ENCODE measurements around the gene MUC5B.
"Not testable (repeated sequence)": the region's sequence is repeated elsewhere in the genome, so short reads cannot be mapped to it uniquely, and the experiment has no call there.

The MUC5B gene

GRCh38 chr11:1242751-1243150 lies 19.9 kb downstream of the MUC5B start:
- DNase-seq: not testable (repeated sequence)

- not testable (repeated sequence) for DNase-seq
Observed at GRCh38 chr11:1243521-1243920, 20.7 kb downstream of the MUC5B start.

- DNase-seq: not testable (repeated sequence)
Observed at GRCh38 chr11:1244557-1244956, 21.7 kb downstream of the MUC5B start.

GRCh38 chr11:1245717-1246116 lies 22.9 kb downstream of the MUC5B start:
- DNase-seq: not testable (repeated sequence)

GRCh38 chr11:1246301-1246700 lies 23.4 kb downstream of the MUC5B start:
- DNase-seq: not testable (repeated sequence)

GRCh38 chr11:1247026-1247425 lies 24.2 kb downstream of the MUC5B start:
- not testable (repeated sequence) for DNase-seq

- not testable (repeated sequence) for DNase-seq
Observed at GRCh38 chr11:1248951-1249350, 26.1 kb downstream of the MUC5B start.

GRCh38 chr11:1250411-1250810 lies 27.5 kb downstream of the MUC5B start:
- DNase-seq: not testable (repeated sequence)

- DNase-seq: no peak
Observed at GRCh38 chr11:1251236-1251770, 28.4 kb downstream of the MUC5B start.

- no peak for DNase-seq
Observed at GRCh38 chr11:1252371-1253102, 29.7 kb downstream of the MUC5B start.

GRCh38 chr11:1253103-1253485 lies 30.2 kb downstream of the MUC5B start:
- DNase-seq: no peak

GRCh38 chr11:1254086-1254648 lies 31.3 kb downstream of the MUC5B start:
- no peak for DNase-seq

- no peak for DNase-seq
Observed at GRCh38 chr11:1254733-1255132, 31.9 kb downstream of the MUC5B start.

- DNase-seq: no peak
Observed at GRCh38 chr11:1255151-1255550, 32.3 kb downstream of the MUC5B start.

- no peak for DNase-seq
Observed at GRCh38 chr11:1256257-1257045, 33.6 kb downstream of the MUC5B start.

GRCh38 chr11:1257366-1257765 lies 34.5 kb downstream of the MUC5B start:
- DNase-seq: no peak

GRCh38 chr11:1257916-1258315 lies 35.0 kb downstream of the MUC5B start:
- no peak for DNase-seq

- DNase-seq: no peak
Observed at GRCh38 chr11:1258401-1259075, 35.7 kb downstream of the MUC5B start.

GRCh38 chr11:1259076-1259461 lies 36.2 kb downstream of the MUC5B start:
- DNase-seq: no peak

GRCh38 chr11:1259561-1259960 lies 36.7 kb downstream of the MUC5B start:
- DNase-seq: no peak

- DNase-seq: peak in 1 of 58 donors; percentile 25
Observed at GRCh38 chr11:1260023-1260501, 37.2 kb downstream of the MUC5B start.

All from anterior cingulate cortex (tissue), 58 donors.